Coronary artery (tissue), 2 donors: ENCODE results near the gene EPAS1.

Source experiments
- DNase-seq: peaks from one replicate; pipeline ENCODE4 v3.0.0-alpha.2; 2017; ENCODE audit warnings: low spot score
- H3K27ac ChIP-seq, 2 donors: fragments of 200-600 bp; sonication (generic); one replicate each; pipeline ENCODE4 v1.5.1; 2016 to 2019
- H3K4me3 ChIP-seq: fragments of 200-600 bp; sonication (generic); 2 replicates; pipeline ENCODE4 v1.5.1; 2016; ENCODE audit warnings: mild to moderate bottlenecking, moderate library complexity
- CTCF ChIP-seq: fragments of 200-600 bp; sonication (generic); IDR thresholded peaks from one replicate; pipeline ENCODE4 v1.5.1; 2019; ENCODE audit warnings: antibody characterized with exemption

The EPAS1 gene

GRCh38 chr2:46296840-46297545 lies at the start of gene EPAS1:
TSS of gene EPAS1 (plus strand) at chr2:46297407. CDS start at chr2:46297912, 505 bp downstream.
- no peak for TF ChIP-seq CTCF
- DNase-seq, result peak; percentile 97
- peak within 1 kb of the TSS; percentile 88 to 99 for H3K27ac ChIP-seq
- H3K4me3 ChIP-seq, result peak within 1 kb of the TSS; percentile 74

- no peak for TF ChIP-seq CTCF
- Histone ChIP-seq H3K4me3 (no peak overlapping the region), H3K27ac (no peak overlapping the region)
- DNase-seq, result no peak
These were observed 49.0 kb upstream of the EPAS1 start for GRCh38 chr2:46248171-46248570.

DNA sequence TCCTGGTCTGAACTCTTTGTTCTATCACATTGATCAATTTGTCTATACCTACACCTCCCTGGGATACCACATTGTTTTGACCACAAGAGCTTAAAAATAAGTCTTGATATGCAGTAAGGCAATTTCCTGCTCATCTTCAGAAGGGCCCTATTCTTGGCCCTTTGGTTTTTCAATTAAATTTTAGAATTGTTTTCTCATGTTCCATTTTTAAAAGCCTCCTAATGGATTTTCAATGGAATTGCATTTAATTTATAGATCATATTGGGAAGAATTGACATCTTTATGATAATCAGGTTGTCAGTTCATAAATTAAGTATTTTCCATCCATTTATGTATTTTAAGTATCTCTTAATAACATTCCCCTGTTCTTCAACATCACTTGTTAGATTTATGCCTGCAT lies 47.6 kb upstream of the EPAS1 start:
- Histone ChIP-seq H3K4me3 (no peak overlapping the region), H3K27ac (no peak overlapping the region)
- no peak for DNase-seq
- no peak for TF ChIP-seq CTCF

- no peak overlapping the region for H3K4me3 ChIP-seq
- no peak overlapping the region for H3K27ac ChIP-seq
- DNase-seq, result no peak
- TF ChIP-seq CTCF, result no peak
These were observed 44.1 kb upstream of the EPAS1 start for GRCh38 chr2:46252891-46253659.

GRCh38 chr2:46254474-46254873 lies 42.7 kb upstream of the EPAS1 start:
- no peak for DNase-seq
- Histone ChIP-seq H3K4me3 (no peak overlapping the region), H3K27ac (no peak overlapping the region)
- TF ChIP-seq CTCF, result no peak

- Histone ChIP-seq H3K4me3 (no peak overlapping the region), H3K27ac (no peak overlapping the region)
- DNase-seq, result no peak
- no peak for TF ChIP-seq CTCF
These were observed 40.6 kb upstream of the EPAS1 start for GRCh38 chr2:46256563-46257142.
